Neuronal stem cell (in vitro differentiated cells): ENCODE measurements around the gene SPSB3.

Source experiments
- DNase-seq: peaks from one replicate; pipeline ENCODE4 v3.0.0-alpha.2; 2013; ENCODE audit warnings: low spot score
- H2AFZ ChIP-seq: one replicate; pipeline ENCODE4 v1.6.1; 2013; ENCODE audit warnings: mild to moderate bottlenecking, low read length, inconsistent platforms
- H2AK5ac ChIP-seq: 2 replicates; pipeline ENCODE4 v1.6.1; 2013; ENCODE audit warnings: low read depth, mild to moderate bottlenecking, inconsistent platforms, low read length, moderate library complexity, mixed read lengths
- H2BK120ac ChIP-seq: 2 replicates; pipeline ENCODE4 v1.6.1; 2013; ENCODE audit warnings: low read depth, mild to moderate bottlenecking, inconsistent platforms, low read length, moderate library complexity, mixed read lengths
- H2BK12ac ChIP-seq: one replicate; pipeline ENCODE4 v1.6.1; 2013; ENCODE audit warnings: low read length, inconsistent platforms
- H2BK15ac ChIP-seq: 2 replicates; pipeline ENCODE4 v1.6.1; 2013; ENCODE audit warnings: mild to moderate bottlenecking, low read length, inconsistent platforms, mixed read lengths
- H2BK5ac ChIP-seq: one replicate; pipeline ENCODE4 v1.6.1; 2013; ENCODE audit warnings: inconsistent platforms, mild to moderate bottlenecking, low read length, moderate library complexity
- H3K14ac ChIP-seq: one replicate; pipeline ENCODE4 v1.6.1; 2013; ENCODE audit warnings: low read length, inconsistent platforms
- H3K18ac ChIP-seq: 2 replicates; pipeline ENCODE4 v1.6.1; 2013; ENCODE audit warnings: low read length, inconsistent platforms
- H3K23ac ChIP-seq: 2 replicates; pipeline ENCODE4 v1.6.1; 2013; ENCODE audit warnings: low read depth, mild to moderate bottlenecking, mixed read lengths, low read length, inconsistent platforms; ENCODE audit not compliant: poor library complexity
- H3K27ac ChIP-seq: replicated peaks from 3 replicates; pipeline ENCODE4 v1.5.1; 2013; ENCODE audit warnings: low read length, inconsistent platforms
- H3K27me3 ChIP-seq, 3 experiments: 2 replicates each; pipeline ENCODE4 v1.6.1; 2013; ENCODE audit warnings: low read length in 3 of 3, mild to moderate bottlenecking in 2 of 3, inconsistent platforms in 1 of 3, low read depth in 1 of 3, mixed read lengths in 1 of 3, moderate library complexity in 1 of 3; ENCODE audit not compliant: control insufficient read depth in 3 of 3, insufficient read depth in 3 of 3
- H3K36me3 ChIP-seq, 2 donors: replicated peaks in 1 of 2; 2 replicates each; pipeline ENCODE4 v1.6.1; 2013; ENCODE audit warnings: low read length in 2 of 2; ENCODE audit not compliant: control insufficient read depth in 2 of 2, insufficient read depth in 2 of 2
- H3K4ac ChIP-seq: 2 replicates; pipeline ENCODE4 v1.6.1; 2013; ENCODE audit warnings: inconsistent platforms, mild to moderate bottlenecking, low read length, moderate library complexity
- H3K4me1 ChIP-seq, 2 donors: 1 replicate in 1 of 2; 2 replicates in 1 of 2; pipeline ENCODE4 v1.6.1; 2013; ENCODE audit warnings: low read length in 2 of 2, low read depth in 1 of 2; ENCODE audit not compliant: control insufficient read depth in 2 of 2, insufficient read depth in 1 of 2
- H3K4me2 ChIP-seq: one replicate; pipeline ENCODE4 v1.6.1; 2013; ENCODE audit warnings: mild to moderate bottlenecking, low read length, inconsistent platforms; ENCODE audit not compliant: insufficient read depth, poor library complexity, severe bottlenecking
- H3K4me3 ChIP-seq, 2 donors: 2 replicates each; pipeline ENCODE4 v1.5.1; 2013; ENCODE audit warnings: low read length in 2 of 2, mild to moderate bottlenecking in 2 of 2, inconsistent platforms in 1 of 2, moderate library complexity in 1 of 2
- H3K79me1 ChIP-seq: one replicate; pipeline ENCODE4 v1.6.1; 2013; ENCODE audit warnings: low read depth, mild to moderate bottlenecking, inconsistent platforms, low read length, moderate library complexity
- H3K9ac ChIP-seq: one replicate; pipeline ENCODE4 v1.6.1; 2013; ENCODE audit warnings: mild to moderate bottlenecking, low read depth, low read length, inconsistent platforms; ENCODE audit not compliant: poor library complexity
- H3K9me3 ChIP-seq, 2 donors: replicated peaks in 1 of 2; 2 replicates each; pipeline versions ENCODE3 to v1.6.1; 2013; ENCODE audit warnings: low read length in 2 of 2, mild to moderate bottlenecking in 2 of 2, inconsistent platforms in 1 of 2, low read depth in 1 of 2, mixed read lengths in 1 of 2, moderate library complexity in 1 of 2; ENCODE audit not compliant: control insufficient read depth in 2 of 2, insufficient read depth in 1 of 2
- H4K8ac ChIP-seq: one replicate; pipeline ENCODE4 v1.6.1; 2013; ENCODE audit warnings: low read depth, mild to moderate bottlenecking, inconsistent platforms, low read length, moderate library complexity
- H4K91ac ChIP-seq: one replicate; pipeline ENCODE4 v1.6.1; 2013; ENCODE audit warnings: low read length, low read depth, mild to moderate bottlenecking, inconsistent platforms; ENCODE audit not compliant: poor library complexity
- WGBS, 2 donors: extraction: QIAGEN DNeasy Blood & Tissue Kit; methylation state at CpG; one replicate each; pipeline ENCODE4 v1.1.7; 2013; ENCODE audit warnings: missing lambda C conversion rate in 2 of 2, mixed read lengths in 1 of 2; ENCODE audit not compliant: insufficient read length in 2 of 2, insufficient replicate concordance in 1 of 2; ENCODE audit errors: extremely low coverage in 2 of 2; 5-methylcytosine and 5-hydroxymethylcytosine counted together

SPSB3 gene

DNA sequence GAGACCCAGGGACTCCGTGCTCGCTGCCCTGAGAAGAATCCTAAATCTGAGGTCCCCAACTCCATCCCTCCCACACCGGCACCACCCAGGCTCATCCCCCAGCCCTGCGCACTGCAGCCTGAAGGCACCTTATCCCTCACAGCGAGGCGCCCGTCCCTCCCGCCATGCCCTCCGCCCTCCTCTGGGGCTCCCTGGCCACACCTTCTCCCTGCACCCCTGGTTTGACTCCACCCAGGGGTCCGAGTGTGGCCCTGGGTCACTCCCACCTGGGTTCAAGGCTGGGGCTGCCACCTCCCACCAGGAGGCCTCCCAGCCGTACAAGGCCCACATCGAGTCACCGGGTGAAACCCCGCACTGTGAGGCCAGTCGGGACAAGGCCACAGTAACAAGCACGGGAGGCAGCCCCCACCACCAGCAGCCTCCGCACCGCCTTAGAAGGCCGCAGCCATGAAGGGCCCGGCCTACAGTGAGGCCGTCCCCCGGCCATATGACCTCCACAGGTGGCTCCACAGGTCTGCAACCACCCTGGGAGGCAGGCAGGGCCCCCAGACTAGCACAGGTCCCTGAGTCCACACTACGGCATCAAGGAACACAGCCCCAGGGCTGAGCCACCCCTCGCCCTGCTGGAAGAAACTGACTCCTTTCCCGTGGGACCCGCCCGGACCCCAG lies 36.0 kb upstream of the SPSB3 start:
- Histone ChIP-seq H2BK15ac (no peak overlapping the region), H4K91ac (no peak overlapping the region), H3K4me1 (no peaks in the 10 kb centered on the region), H2AK5ac (no peak overlapping the region), H3K9me3 (no peaks in the 10 kb centered on the region), H3K79me1 (peaks cover 15% of the 10 kb centered on the region), H3K4ac (no peak overlapping the region), H3K18ac (no peak overlapping the region), H3K23ac (no peak overlapping the region), H3K27ac (no peak overlapping the region), H2BK12ac (no peak overlapping the region), H3K36me3 (peaks cover 17 to 62% of the 10 kb centered on the region in 2 donors), H3K9ac (no peak overlapping the region), H4K8ac (no peak overlapping the region), H2AFZ (no peak overlapping the region), H3K4me3 (no peak overlapping the region), H2BK120ac (no peak overlapping the region), H2BK5ac (peak overlapping the region; percentile 75), H3K4me2 (no peak overlapping the region), H3K27me3 (no peaks in the 10 kb centered on the region), H3K14ac (no peak overlapping the region)
- WGBS, 2 donors, result no CpG with 5 or more reads among the region's 27 CpGs
- no peak for DNase-seq

DNA sequence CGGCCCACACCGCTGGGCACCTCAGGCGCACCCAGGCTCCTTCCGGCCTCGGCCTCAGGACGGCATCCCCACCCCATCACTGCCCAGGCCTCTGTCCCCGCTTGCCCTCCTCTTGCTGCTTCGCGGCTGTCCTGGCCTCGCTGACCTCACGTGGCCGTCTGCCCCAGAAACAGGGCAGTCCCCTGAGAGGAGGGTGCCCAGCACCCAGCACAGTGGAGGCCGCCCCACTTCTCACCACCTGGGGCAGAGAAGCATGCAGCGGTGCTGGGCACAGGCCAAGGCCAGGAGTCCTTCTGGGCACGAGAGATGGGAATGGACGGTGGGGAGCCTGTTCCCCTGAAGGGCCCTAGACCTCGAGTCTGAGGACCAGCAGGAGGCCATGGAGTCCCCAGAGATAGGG lies 35.3 kb upstream of the SPSB3 start:
- Histone ChIP-seq H2AK5ac (no peak overlapping the region), H3K79me1 (peaks cover 13% of the 10 kb centered on the region), H3K4ac (no peak overlapping the region), H3K27ac (no peak overlapping the region), H3K27me3 (no peaks in the 10 kb centered on the region), H3K4me3 (no peak overlapping the region), H3K4me1 (no peaks in the 10 kb centered on the region), H2BK12ac (no peak overlapping the region), H3K4me2 (no peak overlapping the region), H3K23ac (no peak overlapping the region), H4K91ac (no peak overlapping the region), H3K18ac (no peak overlapping the region), H3K14ac (no peak overlapping the region), H2BK120ac (no peak overlapping the region), H2BK5ac (peak overlapping the region; percentile 75), H4K8ac (peak overlapping the region; percentile 65), H3K9ac (no peak overlapping the region), H2BK15ac (no peak overlapping the region), H3K36me3 (peaks cover 15 to 65% of the 10 kb centered on the region in 2 donors), H3K9me3 (no peaks in the 10 kb centered on the region), H2AFZ (no peak overlapping the region)
- no CpG with 5 or more reads among the region's 17 CpGs for WGBS, 2 donors
- no peak for DNase-seq

GRCh38 chr16:1817276-1817589 lies 34.9 kb upstream of the SPSB3 start:
- H3K9me3 ChIP-seq, result no peaks in the 10 kb centered on the region
- peaks cover 11 to 61% of the 10 kb centered on the region in 2 donors for H3K36me3 ChIP-seq
- H3K4ac ChIP-seq, result no peak overlapping the region
- H3K14ac ChIP-seq, result no peak overlapping the region
- no peak overlapping the region for H2BK120ac ChIP-seq
- H2BK5ac ChIP-seq, result peak overlapping the region; percentile 75
- no peaks in the 10 kb centered on the region for H3K27me3 ChIP-seq
- H4K8ac ChIP-seq, result no peak overlapping the region
- no peak overlapping the region for H2AK5ac ChIP-seq
- no peak overlapping the region for H3K4me3 ChIP-seq
- no peak overlapping the region for H2BK15ac ChIP-seq
- no peak for DNase-seq
- H3K18ac ChIP-seq, result no peak overlapping the region
- H3K27ac ChIP-seq, result no peak overlapping the region
- no peak overlapping the region for H3K4me2 ChIP-seq
- no peaks in the 10 kb centered on the region for H3K4me1 ChIP-seq
- no peak overlapping the region for H3K23ac ChIP-seq
- no peak overlapping the region for H2AFZ ChIP-seq
- no CpG with 5 or more reads among the region's 9 CpGs for WGBS, 2 donors
- H4K91ac ChIP-seq, result no peak overlapping the region
- H3K79me1 ChIP-seq, result peaks cover 10% of the 10 kb centered on the region
- no peak overlapping the region for H3K9ac ChIP-seq
- H2BK12ac ChIP-seq, result no peak overlapping the region

- Histone ChIP-seq H3K4ac (no peak overlapping the region), H3K9ac (no peak overlapping the region), H4K91ac (no peak overlapping the region), H2BK12ac (no peak overlapping the region), H3K18ac (no peak overlapping the region), H2BK120ac (no peak overlapping the region), H3K27me3 (no peaks in the 10 kb centered on the region), H3K4me1 (no peaks in the 10 kb centered on the region), H2BK5ac (no peak overlapping the region), H3K14ac (no peak overlapping the region), H3K27ac (no peak overlapping the region), H2AFZ (no peak overlapping the region), H3K36me3 (peaks cover 10 to 57% of the 10 kb centered on the region in 2 donors), H2AK5ac (no peak overlapping the region), H3K79me1 (peaks cover 7% of the 10 kb centered on the region), H3K23ac (peak overlapping the region; percentile 11), H2BK15ac (no peak overlapping the region), H3K4me3 (no peak overlapping the region), H3K9me3 (no peaks in the 10 kb centered on the region), H4K8ac (no peak overlapping the region), H3K4me2 (no peak overlapping the region)
- DNase-seq, result no peak
- no CpG with 5 or more reads among the region's 40 CpGs for WGBS, 2 donors
Measured at GRCh38 chr16:1816396-1817275, 34.3 kb upstream of the SPSB3 start.
